Kidney (tissue), 14 donors: ENCODE measurements around the gene SKOR1. TPM values are rescaled to one million over a fixed set of nuclear protein-coding genes. Genes with fewer than 3 reads are reported as not detected.

ENCODE experiments used
- DNase-seq, 5 donors: peaks; one replicate each; pipeline ENCODE4 v3.0.0-alpha.2; 2013 to 2020
- FAIRE-seq: peaks from 2 replicates; lab custom pipeline; 2012; peaks lifted over from hg19 to GRCh38; lab: Jason Lieb, UNC
- H3K27ac ChIP-seq, 2 donors: one replicate each; pipeline ENCODE4 v1.7.0; 2013; ENCODE audit warnings: low read depth in 2 of 2, low read length in 2 of 2, inconsistent platforms in 1 of 2
- H3K27me3 ChIP-seq: one replicate; pipeline ENCODE4 v1.7.1; 2013; ENCODE audit warnings: low read length, inconsistent platforms; ENCODE audit not compliant: control insufficient read depth, insufficient read depth
- H3K36me3 ChIP-seq, 3 donors: one replicate each; pipeline versions ENCODE4 v1.7.0 to v1.7.1; 2013; ENCODE audit warnings: low read length in 3 of 3, control low read depth in 1 of 3, inconsistent platforms in 1 of 3; ENCODE audit not compliant: insufficient read depth in 3 of 3, control insufficient read depth in 2 of 3
- H3K4me1 ChIP-seq, 3 donors: one replicate each; pipeline versions ENCODE4 v1.7.0 to v1.7.1; 2013; ENCODE audit warnings: low read length in 3 of 3, inconsistent platforms in 1 of 3, low read depth in 1 of 3; ENCODE audit not compliant: control insufficient read depth in 2 of 3, insufficient read depth in 2 of 3
- H3K4me3 ChIP-seq, 3 donors: one replicate each; pipeline versions ENCODE4 v1.7.0 to v1.8.1; 2013; ENCODE audit warnings: low read length in 3 of 3, control low read depth in 1 of 3, inconsistent platforms in 1 of 3
- H3K9ac ChIP-seq, 3 donors: one replicate each; pipeline versions ENCODE4 v1.7.0 to v1.7.1; 2013; ENCODE audit warnings: low read length in 3 of 3, control low read depth in 1 of 3, inconsistent platforms in 1 of 3
- H3K9me3 ChIP-seq, 3 donors: one replicate each; pipeline versions ENCODE4 v1.7.0 to v1.7.1; 2013; ENCODE audit warnings: low read length in 3 of 3, control low read depth in 1 of 3, inconsistent platforms in 1 of 3; ENCODE audit not compliant: control insufficient read depth in 2 of 3, insufficient read depth in 1 of 3
- intact Hi-C: fragments of 100-400 bp; cut with DNase I; formaldehyde crosslinking; loops from one replicate; pipeline ENCODE4 v1.11.1; 2022
- polyA plus RNA-seq: library from polyadenylated mRNA; stranded (reverse); fragments of 350-450 nt; fragmentation: Illumina TruSeq; extraction: RNeasy Lipid Tissue Mini Kit (QIAGEN cat#74804); gene quantifications from one replicate; pipeline ENCODE4 v1.2.3, GENCODE V29; 2014; ENCODE audit warnings: low read depth, low replicate concordance; ENCODE audit not compliant: insufficient read depth
- total RNA-seq: library from RNA; stranded (reverse); fragmentation: NEBNext Ultra II Directional; extraction: Animal tissue kit (Norgen Biotek cat#: 25700); gene quantifications from one replicate; pipeline ENCODE4 v1.2.1, GENCODE V29; 2021
- TF ChIP-seq, protein P1 (sequence below): IDR thresholded peaks from 3 replicates; pipeline ENCODE4 v1.5.1; 2012; ENCODE audit warnings: mild to moderate bottlenecking, moderate library complexity, borderline replicate concordance; ENCODE audit not compliant: insufficient read depth; ENCODE audit errors: extremely low read depth
- donor health status: control.
- donor health status: control.
- donor health status: control.
- donor health status: control.
- donor health status: control.
- donor health status: DM: yes; HTN: yes; CAD: no.
- donor health status: Normal renal cell carcinoma (clear cell type).

SKOR1 gene
- total and polyA plus RNA-seq, 2 donors from 2014 or later: 0.22 to 0.57 TPM

DNA sequence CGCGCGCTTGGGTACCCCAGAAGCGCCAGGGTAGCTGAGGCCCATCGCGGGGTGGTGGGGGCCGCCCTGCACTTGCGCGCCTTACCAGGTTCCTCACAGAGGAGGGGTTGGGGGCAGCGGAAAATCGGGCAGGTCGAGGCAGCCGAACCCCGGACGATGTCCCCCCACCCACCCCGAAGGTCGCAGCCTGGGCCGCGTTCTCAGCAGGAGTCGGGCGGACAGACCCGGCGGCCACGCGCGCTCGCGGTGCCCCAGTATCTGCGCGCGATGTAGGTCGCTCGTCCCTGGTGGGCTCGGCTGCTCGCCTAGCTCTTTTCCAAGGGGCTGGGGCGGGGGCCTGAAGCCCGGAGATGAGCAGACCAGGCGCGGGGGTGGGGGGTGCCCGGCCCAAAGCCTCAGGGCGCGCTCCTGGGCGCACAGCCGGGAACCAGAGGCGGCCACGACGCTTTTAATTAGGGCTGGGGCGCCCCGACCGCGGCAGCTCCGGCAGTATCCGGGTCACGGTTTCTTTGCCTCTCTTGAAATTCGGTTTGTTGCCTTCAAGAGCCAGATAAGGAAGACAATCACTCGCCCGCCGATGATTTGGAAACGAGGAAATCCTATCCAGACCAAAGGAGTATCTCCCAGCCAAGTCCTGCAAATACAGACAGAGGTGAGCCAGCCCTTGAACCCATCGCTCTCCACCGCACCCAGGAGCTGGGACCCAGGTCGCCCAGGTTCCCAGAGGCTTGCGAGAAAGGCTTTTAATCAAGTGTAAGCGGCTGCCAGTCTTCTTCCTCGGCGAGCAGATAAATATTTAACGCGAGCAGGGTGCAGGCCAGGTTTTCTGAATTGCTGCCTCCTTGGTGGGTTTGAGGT lies 4.6 kb downstream of the SKOR1 start:
- Histone ChIP-seq H3K27ac (no peak overlapping the region), H3K36me3 (no peaks in the 10 kb centered on the region), H3K4me3 (no peak overlapping the region), H3K9ac (no peak overlapping the region), H3K9me3 (no peaks in the 10 kb centered on the region), H3K4me1 (peaks cover 0 to 22% (median 12%) of the 10 kb centered on the region in 3 donors), H3K27me3 (peaks cover 51% of the 10 kb centered on the region)
- TF ChIP-seq, protein P1, sequence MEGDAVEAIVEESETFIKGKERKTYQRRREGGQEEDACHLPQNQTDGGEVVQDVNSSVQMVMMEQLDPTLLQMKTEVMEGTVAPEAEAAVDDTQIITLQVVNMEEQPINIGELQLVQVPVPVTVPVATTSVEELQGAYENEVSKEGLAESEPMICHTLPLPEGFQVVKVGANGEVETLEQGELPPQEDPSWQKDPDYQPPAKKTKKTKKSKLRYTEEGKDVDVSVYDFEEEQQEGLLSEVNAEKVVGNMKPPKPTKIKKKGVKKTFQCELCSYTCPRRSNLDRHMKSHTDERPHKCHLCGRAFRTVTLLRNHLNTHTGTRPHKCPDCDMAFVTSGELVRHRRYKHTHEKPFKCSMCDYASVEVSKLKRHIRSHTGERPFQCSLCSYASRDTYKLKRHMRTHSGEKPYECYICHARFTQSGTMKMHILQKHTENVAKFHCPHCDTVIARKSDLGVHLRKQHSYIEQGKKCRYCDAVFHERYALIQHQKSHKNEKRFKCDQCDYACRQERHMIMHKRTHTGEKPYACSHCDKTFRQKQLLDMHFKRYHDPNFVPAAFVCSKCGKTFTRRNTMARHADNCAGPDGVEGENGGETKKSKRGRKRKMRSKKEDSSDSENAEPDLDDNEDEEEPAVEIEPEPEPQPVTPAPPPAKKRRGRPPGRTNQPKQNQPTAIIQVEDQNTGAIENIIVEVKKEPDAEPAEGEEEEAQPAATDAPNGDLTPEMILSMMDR: no peak
- DNase-seq (peak in 2 of 5 donors; percentile 33 to 73), FAIRE-seq (no peak)
- intact Hi-C loops: loop anchor here (10.0 kb wide), 1 partner anchor 365 kb away; no protein-coding TSS in a partner anchor

DNA sequence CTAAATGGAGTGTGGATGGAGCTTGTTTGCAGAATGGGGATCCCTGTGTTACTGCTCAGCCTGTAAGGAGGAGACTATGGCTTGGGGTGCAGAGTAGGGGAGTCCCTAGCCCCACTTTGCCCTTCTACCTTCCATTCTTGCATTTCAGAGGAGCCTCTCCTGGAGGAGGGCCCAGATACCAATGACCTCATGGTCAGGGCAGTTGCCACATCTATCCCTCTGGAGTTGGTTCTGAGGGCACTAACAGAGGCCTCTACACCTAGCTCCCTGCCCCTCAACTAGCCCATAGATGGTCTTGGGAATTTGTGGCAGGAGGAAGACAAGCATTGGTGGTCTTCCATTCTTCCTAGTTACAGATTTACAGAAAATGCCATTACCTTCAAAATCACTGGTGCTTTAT lies 6.1 kb downstream of the SKOR1 start:
- peaks cover 47% of the 10 kb centered on the region for H3K27me3 ChIP-seq
- TF ChIP-seq, protein P1: no peak
- H3K4me3 ChIP-seq: no peak overlapping the region
- no peak overlapping the region for H3K9ac ChIP-seq
- no peak for FAIRE-seq
- intact Hi-C loops: loop anchor here (10.0 kb wide), 1 partner anchor 367 kb away; no protein-coding TSS in a partner anchor
- no peak overlapping the region for H3K27ac ChIP-seq
- peak in 1 of 5 donors; percentile 20 for DNase-seq
- H3K9me3 ChIP-seq: no peaks in the 10 kb centered on the region
- H3K4me1 ChIP-seq: peaks cover 0 to 24% (median 15%) of the 10 kb centered on the region in 3 donors
- no peaks in the 10 kb centered on the region for H3K36me3 ChIP-seq

DNA sequence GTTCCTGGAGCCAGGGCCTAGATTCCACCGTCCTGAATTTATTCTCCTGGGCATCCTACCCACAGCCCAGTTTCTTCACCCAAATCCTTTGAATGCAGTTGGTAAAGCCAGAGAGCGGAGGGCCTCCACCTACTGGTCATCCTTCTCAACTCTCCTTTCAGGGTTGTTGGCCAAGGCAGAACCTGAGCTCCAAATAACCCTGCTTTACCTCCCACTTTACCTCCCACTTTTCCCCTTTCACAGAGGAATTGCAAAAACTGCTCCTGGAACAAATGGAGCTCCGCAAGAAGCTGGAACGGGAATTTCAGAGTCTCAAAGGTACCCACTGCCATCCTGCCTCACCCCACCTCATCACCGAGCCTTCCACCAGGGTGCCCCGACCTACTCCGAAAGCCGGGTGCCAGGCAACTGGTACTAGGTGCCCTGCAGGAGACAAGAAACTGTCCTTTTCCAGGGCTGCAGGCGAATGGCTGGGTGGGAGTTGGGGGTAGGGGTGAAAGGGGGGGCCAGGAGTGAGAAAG lies 6.8 kb downstream of the SKOR1 start:
- peak in 4 of 5 donors; percentile 57 to 75 (median 70) for DNase-seq

More for the DNA sequence above, 6.8 kb downstream of the SKOR1 start:
- Histone ChIP-seq H3K9me3 (no peaks in the 10 kb centered on the region), H3K4me3 (no peak overlapping the region), H3K4me1 (peaks cover 0 to 24% (median 15%) of the 10 kb centered on the region in 3 donors), H3K9ac (no peak overlapping the region), H3K27me3 (peaks cover 46% of the 10 kb centered on the region), H3K36me3 (no peaks in the 10 kb centered on the region), H3K27ac (no peak overlapping the region)
- TF ChIP-seq, protein P1: peak; percentile 27
- no peak for FAIRE-seq
- intact Hi-C loops: loop anchor here (10.0 kb wide), 1 partner anchor 367 kb away; no protein-coding TSS in a partner anchor
